Fibroblast of skin of back (primary cell): ENCODE results near the gene CALML6.

Experiments used
- DNase-seq: peaks from one replicate; pipeline ENCODE4 v3.0.0-alpha.2; 2013

The CALML6 gene

DNA sequence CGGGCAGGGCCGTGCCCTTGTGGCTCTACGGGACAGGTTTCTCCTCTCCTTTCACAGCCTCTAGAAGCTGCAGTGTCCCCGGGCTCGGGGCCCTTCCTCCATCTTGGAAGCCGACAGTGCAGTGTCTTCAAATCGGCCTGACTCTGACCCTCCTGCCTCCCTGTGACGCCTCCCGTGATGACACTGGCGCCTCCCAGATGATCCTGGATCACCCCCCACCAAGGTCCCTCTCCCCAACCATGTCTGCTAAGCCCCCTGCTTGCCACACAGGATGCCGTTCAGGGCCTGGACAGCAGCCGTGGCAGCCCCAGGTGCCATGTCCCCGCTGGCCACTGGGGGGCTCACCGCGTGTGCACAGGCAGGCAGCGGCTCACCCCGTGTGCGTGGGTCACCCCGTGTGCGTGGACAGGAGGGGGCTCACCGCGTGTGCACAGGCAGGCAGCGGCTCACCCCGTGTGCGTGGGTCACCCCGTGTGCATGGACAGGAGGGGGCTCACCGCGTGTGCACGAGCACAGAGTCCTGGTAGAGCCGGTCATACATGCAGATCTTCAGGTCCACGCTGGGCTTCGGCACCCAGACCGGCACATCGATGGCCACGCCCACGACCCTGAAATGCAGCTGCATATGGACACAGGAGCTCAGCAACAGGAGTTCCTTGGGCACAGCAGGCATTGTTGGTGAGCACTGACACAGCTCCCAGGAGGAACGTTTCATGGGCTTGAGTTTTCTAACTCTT is 28.9 kb downstream of the CALML6 start:
- DNase-seq: peak; percentile 27

DNA sequence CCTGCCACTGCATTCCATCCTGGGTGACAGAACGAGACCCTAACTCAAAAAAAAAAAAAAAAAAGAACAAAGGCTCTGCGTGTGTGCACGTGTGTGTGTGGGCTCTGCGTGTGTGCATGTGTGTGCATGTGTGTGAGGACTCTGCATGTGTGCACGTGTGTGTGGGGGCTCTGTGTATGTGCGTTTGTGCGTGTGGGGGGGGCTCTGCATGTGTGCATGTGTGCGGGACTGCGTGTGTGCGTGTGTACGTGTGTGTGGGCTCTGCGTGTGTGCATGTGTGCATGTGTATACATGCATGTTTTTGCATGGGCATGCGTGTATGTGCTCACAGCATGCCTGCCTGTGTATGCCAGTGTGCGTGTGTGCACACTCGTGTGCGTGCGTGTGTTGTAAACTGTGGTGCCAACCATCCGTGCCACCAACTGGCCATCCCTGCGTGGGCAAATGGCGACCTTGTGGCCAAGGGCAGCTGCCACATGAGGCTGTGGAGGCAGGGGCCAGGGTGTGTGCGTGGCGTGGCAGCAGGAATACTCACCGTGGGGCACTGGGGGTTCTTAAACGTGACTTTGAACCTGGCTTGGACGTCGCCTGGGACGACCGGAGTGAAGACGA is 30.8 kb downstream of the CALML6 start:
- DNase-seq: no peak

DNA sequence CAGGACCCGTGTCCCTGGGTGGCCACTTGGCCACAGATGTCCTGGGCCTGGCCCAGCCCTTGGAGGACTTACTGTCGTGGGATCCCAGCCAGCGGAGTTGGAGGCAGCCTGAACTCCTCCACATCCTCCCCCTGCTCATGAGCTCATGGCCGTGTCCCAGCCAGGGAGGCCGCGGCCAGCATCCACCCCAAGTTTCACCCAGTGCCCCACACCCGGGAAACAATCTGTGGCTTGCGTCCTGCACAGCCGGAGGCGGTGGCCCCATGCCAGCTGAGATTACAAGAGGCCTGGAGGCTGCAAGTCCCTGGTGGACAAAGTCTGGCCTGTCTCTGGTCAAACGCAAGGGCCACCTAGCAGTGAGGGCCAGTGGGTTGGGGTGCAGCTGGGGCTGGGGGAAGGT is 31.5 kb downstream of the CALML6 start:
- no peak for DNase-seq

DNA sequence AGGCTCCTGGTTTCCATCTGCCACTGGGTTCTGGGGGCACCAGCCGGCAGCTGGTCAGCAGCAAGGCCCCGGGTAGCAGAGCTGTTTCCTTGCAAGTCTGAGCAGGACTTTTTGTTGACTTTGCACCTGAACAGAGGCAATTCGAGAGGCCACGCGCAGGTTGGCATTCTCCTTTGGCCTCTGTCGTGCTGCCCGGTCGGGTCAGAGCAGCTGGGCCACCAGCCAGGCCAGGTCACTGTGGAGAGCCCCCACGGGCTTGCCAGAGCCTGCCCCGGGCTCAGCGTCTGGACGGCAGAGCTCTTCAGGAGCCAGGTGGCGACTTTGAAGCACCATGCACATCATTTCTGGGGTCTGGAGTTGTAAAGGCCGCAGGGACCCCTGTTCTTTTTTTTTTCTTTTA is 32.4 kb downstream of the CALML6 start:
- no peak for DNase-seq

GRCh38 chr1:1948783-1949182 is 33.7 kb downstream of the CALML6 start:
- DNase-seq: no peak

GRCh38 chr1:1950940-1951339 is 35.9 kb downstream of the CALML6 start:
- no peak for DNase-seq

DNA sequence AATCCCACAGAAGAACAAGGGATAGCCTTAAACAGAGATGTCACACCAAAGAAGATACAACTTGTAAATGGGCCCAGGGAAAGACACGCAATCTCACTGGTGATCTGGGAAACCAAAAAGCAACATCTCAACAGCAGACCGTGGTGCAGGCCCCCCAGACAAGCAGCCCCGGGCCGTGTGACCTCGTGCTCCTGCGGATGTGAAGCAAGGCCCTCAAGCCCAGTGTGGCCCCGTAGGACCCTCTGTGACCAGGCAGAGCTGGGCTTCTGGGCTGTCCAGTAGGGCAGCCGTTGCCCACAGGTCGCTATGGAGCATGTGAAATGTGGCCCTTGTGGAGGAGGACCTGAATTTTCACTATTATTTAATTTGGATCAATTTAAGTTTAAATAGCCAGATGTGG is 39.0 kb downstream of the CALML6 start:
- DNase-seq: no peak

DNA sequence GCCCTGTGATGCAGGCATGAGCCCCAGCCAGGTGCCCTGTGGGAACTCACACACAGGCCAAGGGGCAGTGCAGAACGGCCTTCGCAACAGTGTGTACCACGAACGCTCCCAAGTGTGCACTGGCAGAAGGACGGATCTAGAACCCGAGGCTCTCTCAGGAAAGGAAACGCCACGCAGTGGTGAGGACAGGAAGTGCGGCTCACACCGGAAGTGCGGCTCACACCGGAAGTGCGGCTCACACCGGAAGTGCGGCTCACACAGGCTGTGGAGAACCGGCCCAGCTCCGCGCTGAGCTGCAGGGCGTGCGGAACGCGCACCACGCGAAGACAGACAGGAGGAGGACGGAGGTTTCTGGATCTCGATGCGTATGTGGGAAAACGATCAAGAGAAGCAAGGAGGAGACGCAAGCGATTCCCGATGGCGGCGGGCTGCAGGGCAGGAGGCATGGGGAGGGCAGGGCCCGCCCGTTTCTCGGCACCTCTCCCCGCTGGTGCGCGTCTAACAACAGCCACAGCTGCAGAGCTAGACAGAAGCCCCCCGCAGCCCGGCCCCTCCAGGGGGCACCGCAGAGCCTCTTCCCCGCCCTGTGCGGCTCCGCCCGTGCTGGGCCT is 39.9 kb downstream of the CALML6 start:
- no peak for DNase-seq

GRCh38 chr1:1955621-1956094 is 40.6 kb downstream of the CALML6 start:
- no peak for DNase-seq

DNA sequence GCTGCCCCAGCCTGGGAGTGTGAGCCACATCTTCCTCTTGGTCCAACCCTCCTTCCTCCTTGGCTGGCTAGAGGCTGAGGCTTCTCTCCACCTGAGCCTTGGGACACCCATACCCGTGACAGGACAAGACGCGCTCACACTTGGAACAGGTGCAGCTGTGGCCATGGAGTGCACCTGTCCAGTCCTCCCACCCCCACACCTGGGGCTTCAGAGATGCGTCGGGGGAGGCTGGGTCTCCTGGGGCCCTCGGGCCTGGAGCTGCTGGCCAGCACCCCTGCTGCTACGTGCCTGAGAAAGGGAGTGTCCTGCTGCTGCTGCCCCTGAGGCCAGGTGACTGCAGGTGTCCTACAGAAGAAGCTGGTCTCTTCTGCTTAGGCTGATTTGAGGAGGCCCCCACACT is 41.0 kb downstream of the CALML6 start:
- DNase-seq: no peak

DNA sequence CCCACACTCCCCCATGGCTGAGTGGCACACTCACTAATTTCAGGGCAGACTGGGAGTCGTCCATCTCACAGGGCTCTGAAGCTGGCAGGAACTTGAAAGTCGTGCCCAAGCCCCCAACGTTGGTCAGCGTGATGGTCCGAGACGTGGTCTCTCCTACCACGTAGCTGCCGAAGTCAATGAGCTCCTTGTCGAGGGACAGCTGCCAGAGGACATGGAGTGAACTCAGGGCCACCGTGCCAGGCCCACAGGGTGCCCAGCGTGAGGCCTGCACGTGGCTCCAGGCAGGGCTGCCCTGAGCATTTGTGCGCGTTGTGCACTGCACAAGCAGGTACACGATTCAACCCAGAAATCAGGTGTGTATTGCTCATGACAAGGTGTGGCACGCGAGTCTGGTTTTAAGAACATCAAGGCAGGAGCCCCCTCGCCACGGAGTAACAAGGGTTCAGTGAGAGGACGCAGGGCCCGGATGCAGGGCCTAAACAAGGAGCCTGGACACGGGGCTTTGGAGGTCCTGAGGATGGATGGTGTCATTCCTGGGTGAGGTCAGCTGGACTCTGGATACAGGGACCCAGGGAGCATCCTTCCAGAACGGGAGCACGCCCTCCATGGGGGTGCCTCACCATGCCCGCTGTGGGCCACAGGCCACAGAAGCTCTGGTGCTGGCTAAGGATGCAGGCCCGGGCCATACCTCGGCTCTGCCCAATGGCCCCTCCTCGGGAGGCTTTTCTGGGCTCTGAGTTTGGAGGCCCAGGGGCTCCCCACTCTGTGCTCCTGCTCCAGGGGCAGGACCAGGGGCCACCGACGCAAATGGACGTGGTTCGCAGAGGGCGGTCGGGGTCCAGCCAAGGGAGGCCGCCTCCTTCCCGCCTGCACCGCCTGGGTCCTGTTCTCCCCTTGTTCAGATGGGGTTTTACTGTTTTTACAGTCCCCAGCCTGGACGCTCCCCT is 41.8 kb downstream of the CALML6 start:
- DNase-seq: no peak

DNA sequence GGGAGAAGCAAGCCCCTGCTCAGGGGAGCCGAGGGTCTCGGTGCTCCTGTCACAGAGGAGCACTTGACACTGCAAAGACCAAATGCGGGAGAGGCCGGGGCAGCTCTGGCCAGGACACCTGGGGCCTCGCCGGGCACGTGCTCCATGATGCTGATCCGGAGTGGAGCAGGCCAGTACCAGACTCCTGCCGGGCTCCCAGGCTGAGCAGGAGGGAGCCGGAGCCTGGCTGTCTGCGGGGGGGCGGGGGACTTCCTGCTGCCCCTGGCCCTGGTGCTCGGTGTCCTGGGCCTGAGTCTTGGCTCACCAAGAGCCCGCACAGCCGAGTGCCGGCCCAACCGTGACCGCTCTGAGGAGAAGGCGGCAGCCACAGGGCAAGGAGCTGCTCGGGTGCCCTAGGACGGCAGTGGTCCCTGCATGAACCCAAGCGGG is 42.5 kb downstream of the CALML6 start:
- no peak for DNase-seq

- DNase-seq: no peak
These were observed 43.0 kb downstream of the CALML6 start for GRCh38 chr1:1958071-1958541.

GRCh38 chr1:1959459-1959839 is 44.4 kb downstream of the CALML6 start:
- DNase-seq: no peak

- DNase-seq: peak; percentile 60
These were observed 44.9 kb downstream of the CALML6 start for GRCh38 chr1:1959840-1960479.

DNA sequence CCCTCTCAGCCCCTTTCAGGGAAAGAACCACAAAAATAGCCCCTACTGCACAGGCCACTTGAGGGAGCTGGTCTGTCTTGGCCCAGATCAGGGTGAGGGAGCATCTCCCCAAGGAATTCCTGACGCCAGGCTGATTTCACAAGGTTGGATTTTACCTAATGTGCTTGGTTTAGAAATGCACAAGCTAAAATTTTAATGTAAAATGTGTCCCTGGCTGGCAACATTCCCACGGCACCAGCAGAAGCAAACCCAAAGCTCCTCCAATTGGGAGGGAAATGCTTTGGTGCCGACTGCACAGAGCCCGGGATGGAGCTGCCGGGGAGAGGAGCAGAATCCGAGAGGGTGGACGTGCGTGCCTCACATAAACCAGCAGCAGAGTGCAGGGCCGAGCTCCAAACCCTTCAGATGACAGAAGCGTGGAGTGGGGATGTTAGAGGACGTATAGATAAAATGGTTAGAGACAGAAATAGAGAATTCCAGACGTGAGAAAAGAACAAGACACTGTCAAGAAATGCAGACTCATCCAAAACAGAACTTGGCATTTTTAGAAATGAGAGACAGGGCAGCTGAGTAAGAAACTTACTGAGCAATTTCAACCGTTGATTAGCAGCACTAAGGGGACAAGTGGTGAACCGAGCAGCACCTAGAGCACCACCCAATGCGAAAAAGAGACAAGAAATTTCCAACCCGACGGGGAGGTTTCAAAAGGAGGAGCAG is 45.6 kb downstream of the CALML6 start:
- no peak for DNase-seq

- DNase-seq: no peak
These were observed 47.7 kb downstream of the CALML6 start for GRCh38 chr1:1962752-1963151.

DNA sequence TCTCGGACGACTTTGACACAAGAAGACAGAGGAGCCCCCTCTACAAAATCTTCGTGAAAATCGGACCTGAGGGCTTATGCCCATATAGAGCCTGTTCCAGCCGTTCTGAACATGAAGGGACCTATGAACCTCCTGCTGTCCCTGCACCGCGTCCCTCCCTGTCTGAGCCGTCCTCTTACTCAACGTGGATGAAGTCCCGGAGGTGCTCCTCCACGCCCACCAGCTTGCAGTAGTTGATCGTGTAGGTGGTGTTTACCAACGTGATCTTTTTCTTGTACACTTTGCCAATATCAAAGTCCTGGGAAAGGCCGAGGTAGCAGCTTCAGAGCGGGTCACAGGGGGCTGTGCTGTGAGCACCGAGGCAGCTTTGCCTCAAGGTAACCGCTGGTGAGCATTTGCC is 48.5 kb downstream of the CALML6 start:
- no peak for DNase-seq

GRCh38 chr1:1964811-1965210 is 49.8 kb downstream of the CALML6 start:
- DNase-seq: no peak

GRCh38 chr1:1965546-1965945 is 50.5 kb downstream of the CALML6 start:
- DNase-seq: no peak

DNA sequence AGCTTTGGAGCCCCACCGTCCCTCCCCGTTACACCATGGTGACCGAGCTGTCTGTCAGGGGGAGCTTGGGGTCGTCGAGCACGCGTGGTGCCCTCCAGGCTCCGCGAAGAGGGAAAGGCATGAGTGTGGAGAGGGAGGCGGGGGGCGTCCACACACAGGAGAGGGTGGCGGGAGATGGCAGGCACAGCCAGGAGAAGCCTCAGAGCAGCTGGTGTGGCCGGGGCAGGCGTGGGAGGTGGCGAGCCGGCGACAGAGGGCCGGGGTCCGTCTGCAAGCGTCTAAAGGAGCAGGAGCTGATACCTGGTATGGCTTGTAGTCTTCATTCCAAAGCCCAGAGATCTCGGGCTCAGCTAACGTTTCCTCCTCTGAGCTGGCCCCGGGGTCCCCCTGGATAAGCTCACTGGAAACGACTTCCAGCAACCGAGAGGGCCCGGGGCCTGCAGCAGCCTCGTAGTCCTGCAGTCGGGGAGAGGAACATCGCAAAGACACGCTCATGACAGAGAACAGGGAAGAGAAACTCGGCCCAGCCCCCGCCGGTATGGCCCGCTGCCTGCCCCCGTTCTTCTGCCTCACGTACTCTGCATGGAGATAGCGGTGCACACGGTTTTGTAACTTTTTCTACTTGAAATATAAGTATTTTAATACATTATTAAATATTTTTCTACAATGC is 51.1 kb downstream of the CALML6 start:
- no peak for DNase-seq
